B cell (primary cell): Measurements from ENCODE around the gene PRKCG.

Experiments used
- CTCF ChIP-seq: fragments of 200-600 bp; IDR thresholded peaks from one replicate; pipeline ENCODE4 v1.8.0; 2022; ENCODE audit warnings: antibody characterized with exemption, mild to moderate bottlenecking
- EZH2 ChIP-seq: IDR thresholded peaks from 2 replicates; pipeline ENCODE4 v1.6.1; 2012; ENCODE audit warnings: borderline replicate concordance, low read depth, mild to moderate bottlenecking, moderate library complexity, low read length; ENCODE audit not compliant: insufficient read depth, poor library complexity, severe bottlenecking

- TF ChIP-seq CTCF (no peak), EZH2 (no peak)
Observed at GRCh38 chr19:53908935-53909415, 27.0 kb downstream of the PRKCG start, which contains the start of gene CACNG7.
